Psoas muscle (tissue), 8 donors: ENCODE measurements around the gene TRPC4AP. TPM values are rescaled to one million over a fixed set of nuclear protein-coding genes. Genes with fewer than 3 reads are reported as not detected.
"Not testable (repeated sequence)": the region's sequence is repeated elsewhere in the genome, so short reads cannot be mapped to it uniquely, and the experiment has no call there.

Experiments
- ATAC-seq, 4 donors: fragments of 200-7000 bp; cut with Tn5 transposase; one replicate each; pipeline ENCODE4 v1.9.1; 2020; ENCODE audit warnings: moderate library complexity in 3 of 4, mild to moderate bottlenecking in 2 of 4
- DNase-seq, 2 donors: peaks; one replicate each; pipeline ENCODE4 v3.0.0-alpha.2; 2020
- H3K27ac ChIP-seq: fragments of 200-600 bp; one replicate; pipeline ENCODE4 v1.8.0; 2022
- H3K27me3 ChIP-seq, 3 donors: fragments of 200-600 bp in 1 of 3; one replicate each; pipeline versions ENCODE4 v1.6.1 to v1.8.0; 2013 to 2022; ENCODE audit warnings: low read length in 2 of 3, mild to moderate bottlenecking in 2 of 3, moderate library complexity in 1 of 3; ENCODE audit not compliant: insufficient read depth in 3 of 3
- H3K36me3 ChIP-seq, 2 donors: fragments of 200-600 bp in 1 of 2; one replicate each; pipeline versions ENCODE4 v1.6.1 to v1.8.0; 2013 to 2022; ENCODE audit warnings: low read depth in 1 of 2, mild to moderate bottlenecking in 1 of 2, moderate library complexity in 1 of 2; ENCODE audit not compliant: insufficient read depth in 1 of 2
- H3K4me1 ChIP-seq: fragments of 200-600 bp; one replicate; pipeline ENCODE4 v1.8.0; 2022
- H3K4me3 ChIP-seq: fragments of 200-600 bp; one replicate; pipeline ENCODE4 v1.8.0; 2022; ENCODE audit warnings: mild to moderate bottlenecking
- H3K9me3 ChIP-seq: fragments of 200-600 bp; one replicate; pipeline ENCODE4 v1.8.0; 2022
- WGBS, 3 donors: extraction: QIAGEN DNeasy Blood & Tissue Kit; methylation state at CpG; one replicate each; pipeline versions ENCODE4 v1.1.6 to v1.1.7; 2013; 5-methylcytosine and 5-hydroxymethylcytosine counted together
- intact Hi-C, 2 donors: fragments of 100-400 bp; cut with DNase I; formaldehyde crosslinking; loops; one replicate each; pipeline versions ENCODE4 v1.11.0 to v1.14.2; 2022
- polyA plus RNA-seq, 3 donors: library from polyadenylated mRNA; stranded (reverse); fragments of 200-250 nt; gene quantifications; one replicate each; pipeline ENCODE4 v1.2.3, GENCODE V29; 2013
- total RNA-seq, 4 donors: library from RNA; stranded (reverse); fragmentation: NEBNext Ultra II Directional in 2 of 4; extraction: Animal tissue kit (Norgen Biotek cat#: 25700) in 2 of 4; gene quantifications; one replicate each; pipeline versions ENCODE4 v1.2.1 to v1.2.4, GENCODE V29; 2021 to 2023
- TF ChIP-seq, protein P1 (sequence below): fragments of 200-600 bp; IDR thresholded peaks from one replicate; pipeline ENCODE4 v1.8.0; 2022; ENCODE audit warnings: antibody characterized with exemption
- donor health status: healthy with polysubstance abuse.
- donor health status: DM: no; HTN: no; CAD: no; lungs with moderate emphysema.
- donor health status: Bipolar disorder and iron deficiency.
- donor health status: healthy.
- donor health status: DM: yes; HTN: yes; CAD: no.
- donor health status: DM: no; HTN: no; CAD: no.
- donor health status: DM: no; HTN: no; CAD: no.
- donor health status: DM: yes; HTN: yes; CAD: no.

TRPC4AP gene
- total and polyA plus RNA-seq, 7 donors, result 36.0 to 62.3 (median 51.7) TPM

DNA sequence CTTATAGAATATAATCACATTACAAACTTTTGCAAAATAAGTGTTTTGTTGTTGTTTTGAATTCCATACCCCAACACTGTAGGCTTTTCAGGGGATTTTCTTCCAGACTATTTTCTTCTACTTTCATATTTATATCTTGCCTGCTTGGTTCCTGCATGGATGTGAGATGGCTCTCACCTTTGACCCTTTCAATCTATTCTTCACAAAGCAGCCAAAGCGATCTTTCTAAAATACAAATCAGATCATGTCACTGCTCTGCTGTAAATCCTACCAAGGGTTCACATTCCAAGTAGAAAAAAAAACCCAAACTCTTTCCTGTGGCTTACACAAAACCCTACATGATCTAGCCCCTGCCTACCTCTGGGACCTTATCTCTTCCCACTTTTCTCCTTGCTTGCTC is 25.0 kb upstream of the TRPC4AP start:
- no peaks in the 10 kb centered on the region for H3K27me3 ChIP-seq
- intact Hi-C loops, result no loop called here
- no peak overlapping the region for H3K27ac ChIP-seq
- no peaks in the 10 kb centered on the region for H3K9me3 ChIP-seq
- DNase-seq, result no peak
- no peak overlapping the region for H3K4me3 ChIP-seq
- WGBS, 3 donors, result 79 to 89% (median 87%) methylated on average over 1 of the region's 1 CpG
- TF ChIP-seq, protein P1, sequence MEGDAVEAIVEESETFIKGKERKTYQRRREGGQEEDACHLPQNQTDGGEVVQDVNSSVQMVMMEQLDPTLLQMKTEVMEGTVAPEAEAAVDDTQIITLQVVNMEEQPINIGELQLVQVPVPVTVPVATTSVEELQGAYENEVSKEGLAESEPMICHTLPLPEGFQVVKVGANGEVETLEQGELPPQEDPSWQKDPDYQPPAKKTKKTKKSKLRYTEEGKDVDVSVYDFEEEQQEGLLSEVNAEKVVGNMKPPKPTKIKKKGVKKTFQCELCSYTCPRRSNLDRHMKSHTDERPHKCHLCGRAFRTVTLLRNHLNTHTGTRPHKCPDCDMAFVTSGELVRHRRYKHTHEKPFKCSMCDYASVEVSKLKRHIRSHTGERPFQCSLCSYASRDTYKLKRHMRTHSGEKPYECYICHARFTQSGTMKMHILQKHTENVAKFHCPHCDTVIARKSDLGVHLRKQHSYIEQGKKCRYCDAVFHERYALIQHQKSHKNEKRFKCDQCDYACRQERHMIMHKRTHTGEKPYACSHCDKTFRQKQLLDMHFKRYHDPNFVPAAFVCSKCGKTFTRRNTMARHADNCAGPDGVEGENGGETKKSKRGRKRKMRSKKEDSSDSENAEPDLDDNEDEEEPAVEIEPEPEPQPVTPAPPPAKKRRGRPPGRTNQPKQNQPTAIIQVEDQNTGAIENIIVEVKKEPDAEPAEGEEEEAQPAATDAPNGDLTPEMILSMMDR, result no peak
- no peaks in the 10 kb centered on the region for H3K4me1 ChIP-seq
- ATAC-seq, result no peak
- H3K36me3 ChIP-seq, result peaks cover 3 to 78% of the 10 kb centered on the region in 2 donors

DNA sequence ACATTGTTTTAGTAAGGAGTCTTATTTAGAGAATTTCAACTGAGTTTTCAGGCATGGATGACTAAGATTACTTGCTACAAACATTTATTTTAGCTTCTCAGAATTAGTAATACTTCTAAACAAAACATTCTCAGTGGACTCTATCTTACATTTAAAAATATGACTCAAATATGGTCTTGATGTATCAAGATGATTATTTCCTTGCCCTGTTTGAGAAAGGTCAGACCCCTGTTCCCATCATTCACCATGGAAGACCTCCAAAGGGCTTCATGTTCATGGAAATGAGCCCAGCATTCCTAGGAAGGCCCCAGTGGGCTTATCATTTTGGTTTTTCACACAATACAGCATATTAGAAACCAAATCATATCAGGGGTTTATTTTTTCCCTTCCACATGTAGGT is 24.6 kb upstream of the TRPC4AP start:
- intact Hi-C loops, result no loop called here
- no peak for DNase-seq
- no peaks in the 10 kb centered on the region for H3K27me3 ChIP-seq
- no peak overlapping the region for H3K4me3 ChIP-seq
- H3K27ac ChIP-seq, result no peak overlapping the region
- no peak for ATAC-seq
- no peaks in the 10 kb centered on the region for H3K4me1 ChIP-seq
- TF ChIP-seq, protein P1, result no peak
- peaks cover 3 to 73% of the 10 kb centered on the region in 2 donors for H3K36me3 ChIP-seq
- H3K9me3 ChIP-seq, result no peaks in the 10 kb centered on the region

DNA sequence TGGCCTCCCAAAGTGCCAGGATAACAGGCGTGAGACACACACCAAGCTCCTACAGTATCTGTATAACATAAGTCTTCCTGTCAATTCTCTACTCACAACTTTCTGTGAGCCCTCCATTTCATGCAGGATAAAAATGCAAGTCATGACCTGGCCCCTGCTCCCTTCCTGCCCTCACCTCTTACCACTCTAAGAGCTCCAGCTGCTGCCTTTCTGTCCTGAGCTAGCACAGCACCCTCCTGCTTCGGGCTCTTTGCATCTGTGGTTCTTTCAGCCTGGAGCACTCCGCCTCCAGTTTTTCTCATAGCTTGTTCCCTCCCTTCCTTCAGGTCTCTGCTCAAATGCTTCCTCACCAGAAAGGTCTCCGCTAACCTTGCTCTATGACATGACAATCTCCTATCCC is 23.7 kb upstream of the TRPC4AP start:
- Histone ChIP-seq H3K27ac (no peak overlapping the region), H3K4me1 (no peaks in the 10 kb centered on the region), H3K9me3 (no peaks in the 10 kb centered on the region), H3K27me3 (no peaks in the 10 kb centered on the region), H3K4me3 (no peak overlapping the region), H3K36me3 (peaks cover 0 to 64% of the 10 kb centered on the region in 2 donors)
- intact Hi-C loops, result no loop called here
- ATAC-seq (no peak), DNase-seq (no peak)
- TF ChIP-seq, protein P1, result no peak
- 91 to 96% (median 92%) methylated on average over 4 of the region's 4 CpGs for WGBS, 3 donors

DNA sequence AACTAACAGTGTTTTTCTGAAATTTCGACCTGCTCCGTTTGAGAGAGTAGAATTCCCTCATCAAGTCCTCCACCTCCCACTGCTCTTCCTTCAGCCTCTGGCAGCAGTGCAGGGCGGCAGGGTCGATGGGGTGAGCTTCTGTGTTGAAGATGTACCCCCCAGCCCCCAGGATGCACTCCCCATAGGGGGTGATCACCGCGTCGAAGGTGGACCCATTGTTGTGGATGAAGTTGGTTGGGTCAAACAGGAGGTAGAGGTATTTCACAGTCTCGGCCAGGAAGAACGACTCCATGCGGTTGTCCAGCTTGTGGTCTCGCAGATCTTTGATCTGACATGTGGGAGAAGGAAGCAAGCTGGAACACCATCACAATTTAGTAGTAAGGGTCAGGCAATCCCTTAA is 23.0 kb upstream of the TRPC4AP start:
- WGBS, 3 donors, result 78 to 90% (median 83%) methylated on average over 11 of the region's 11 CpGs
- no peak overlapping the region for H3K27ac ChIP-seq
- ATAC-seq, result no peak

DNA sequence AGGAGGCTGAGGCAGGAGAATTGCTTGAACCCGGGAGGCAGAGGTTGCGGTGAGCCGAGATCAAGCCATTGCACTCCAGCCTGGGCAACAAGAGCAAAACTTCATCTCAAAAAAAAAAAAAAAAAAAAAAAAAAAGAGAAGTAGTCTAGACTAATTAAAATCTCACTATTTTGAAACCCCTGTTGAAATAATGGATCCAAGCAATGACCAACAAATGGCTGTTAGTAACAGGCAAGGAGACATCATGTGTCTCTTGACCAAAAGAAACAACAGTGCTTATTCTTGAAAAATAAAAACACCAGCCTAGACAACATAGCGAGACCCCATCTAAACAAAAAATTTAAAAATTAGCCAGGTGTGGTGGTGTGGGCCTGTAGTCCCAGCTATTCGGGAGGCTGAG is 19.7 kb upstream of the TRPC4AP start:
- H3K4me3 ChIP-seq, H3K27ac ChIP-seq, H3K4me1 ChIP-seq, H3K9me3 ChIP-seq, ATAC-seq, DNase-seq, H3K27me3 ChIP-seq, intact Hi-C loops: not testable (repeated sequence)
- WGBS, 3 donors, result 75 to 86% (median 85%) methylated on average over 5 of the region's 5 CpGs
- peaks cover 0 to 34% of the 10 kb centered on the region in 2 donors for H3K36me3 ChIP-seq

More for the DNA sequence above, 23.0 kb upstream of the TRPC4AP start:
- no peak overlapping the region for H3K4me3 ChIP-seq
- H3K4me1 ChIP-seq, result no peaks in the 10 kb centered on the region
- no peaks in the 10 kb centered on the region for H3K9me3 ChIP-seq
- DNase-seq, result no peak
- H3K27me3 ChIP-seq, result no peaks in the 10 kb centered on the region
- TF ChIP-seq, protein P1, result no peak
- H3K36me3 ChIP-seq, result peaks cover 0 to 58% of the 10 kb centered on the region in 2 donors
- intact Hi-C loops, result no loop called here
